Subcutaneous adipose tissue (tissue), 4 donors: ENCODE results near the gene OR4F6. TPM values are rescaled to one million over a fixed set of nuclear protein-coding genes. Genes with fewer than 3 reads are reported as not detected.

Experiments used
- total RNA-seq, 4 donors: library from RNA; depleted of rRNA; stranded (reverse); fragments of >200 nt; gene quantifications; one replicate each; pipeline ENCODE4 v1.1.0, GENCODE V29; 2016
- TF ChIP-seq, protein P1 (sequence below): fragments of 450-650 bp; IDR thresholded peaks from one replicate; pipeline ENCODE4 v1.5.1; 2016; ENCODE audit warnings: low read depth, mild to moderate bottlenecking, control low read depth, antibody characterized with exemption, moderate library complexity

OR4F6 gene, protein sequence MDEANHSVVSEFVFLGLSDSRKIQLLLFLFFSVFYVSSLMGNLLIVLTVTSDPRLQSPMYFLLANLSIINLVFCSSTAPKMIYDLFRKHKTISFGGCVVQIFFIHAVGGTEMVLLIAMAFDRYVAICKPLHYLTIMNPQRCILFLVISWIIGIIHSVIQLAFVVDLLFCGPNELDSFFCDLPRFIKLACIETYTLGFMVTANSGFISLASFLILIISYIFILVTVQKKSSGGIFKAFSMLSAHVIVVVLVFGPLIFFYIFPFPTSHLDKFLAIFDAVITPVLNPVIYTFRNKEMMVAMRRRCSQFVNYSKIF
- total RNA-seq: not detected

DNA sequence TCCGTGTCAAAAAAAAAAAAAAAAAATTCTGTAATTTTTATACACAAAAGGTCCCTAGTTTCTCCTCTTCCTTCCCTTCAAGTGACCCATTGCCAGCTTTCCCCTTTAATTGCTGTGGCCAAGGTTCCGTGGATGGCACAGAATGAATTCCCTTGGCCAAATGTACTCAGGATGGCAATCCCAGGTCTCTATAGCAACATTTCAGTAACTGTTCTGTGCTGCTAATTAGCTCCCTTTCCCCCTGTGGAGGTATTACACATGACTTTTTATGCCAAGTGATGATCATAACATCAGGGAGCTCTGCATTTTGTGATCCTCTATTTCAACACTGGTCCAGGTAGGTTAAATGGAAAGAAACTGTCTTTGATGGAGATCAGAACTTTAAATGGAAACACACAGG lies at the start of gene OR4F6:
Gene OR4F6, plus strand, starts transcription at position 301 of the 400 bp plus-strand sequence. CDS start 2,211 bp downstream, outside the sequence.
- TF ChIP-seq, protein P1, sequence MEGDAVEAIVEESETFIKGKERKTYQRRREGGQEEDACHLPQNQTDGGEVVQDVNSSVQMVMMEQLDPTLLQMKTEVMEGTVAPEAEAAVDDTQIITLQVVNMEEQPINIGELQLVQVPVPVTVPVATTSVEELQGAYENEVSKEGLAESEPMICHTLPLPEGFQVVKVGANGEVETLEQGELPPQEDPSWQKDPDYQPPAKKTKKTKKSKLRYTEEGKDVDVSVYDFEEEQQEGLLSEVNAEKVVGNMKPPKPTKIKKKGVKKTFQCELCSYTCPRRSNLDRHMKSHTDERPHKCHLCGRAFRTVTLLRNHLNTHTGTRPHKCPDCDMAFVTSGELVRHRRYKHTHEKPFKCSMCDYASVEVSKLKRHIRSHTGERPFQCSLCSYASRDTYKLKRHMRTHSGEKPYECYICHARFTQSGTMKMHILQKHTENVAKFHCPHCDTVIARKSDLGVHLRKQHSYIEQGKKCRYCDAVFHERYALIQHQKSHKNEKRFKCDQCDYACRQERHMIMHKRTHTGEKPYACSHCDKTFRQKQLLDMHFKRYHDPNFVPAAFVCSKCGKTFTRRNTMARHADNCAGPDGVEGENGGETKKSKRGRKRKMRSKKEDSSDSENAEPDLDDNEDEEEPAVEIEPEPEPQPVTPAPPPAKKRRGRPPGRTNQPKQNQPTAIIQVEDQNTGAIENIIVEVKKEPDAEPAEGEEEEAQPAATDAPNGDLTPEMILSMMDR: no peak

DNA sequence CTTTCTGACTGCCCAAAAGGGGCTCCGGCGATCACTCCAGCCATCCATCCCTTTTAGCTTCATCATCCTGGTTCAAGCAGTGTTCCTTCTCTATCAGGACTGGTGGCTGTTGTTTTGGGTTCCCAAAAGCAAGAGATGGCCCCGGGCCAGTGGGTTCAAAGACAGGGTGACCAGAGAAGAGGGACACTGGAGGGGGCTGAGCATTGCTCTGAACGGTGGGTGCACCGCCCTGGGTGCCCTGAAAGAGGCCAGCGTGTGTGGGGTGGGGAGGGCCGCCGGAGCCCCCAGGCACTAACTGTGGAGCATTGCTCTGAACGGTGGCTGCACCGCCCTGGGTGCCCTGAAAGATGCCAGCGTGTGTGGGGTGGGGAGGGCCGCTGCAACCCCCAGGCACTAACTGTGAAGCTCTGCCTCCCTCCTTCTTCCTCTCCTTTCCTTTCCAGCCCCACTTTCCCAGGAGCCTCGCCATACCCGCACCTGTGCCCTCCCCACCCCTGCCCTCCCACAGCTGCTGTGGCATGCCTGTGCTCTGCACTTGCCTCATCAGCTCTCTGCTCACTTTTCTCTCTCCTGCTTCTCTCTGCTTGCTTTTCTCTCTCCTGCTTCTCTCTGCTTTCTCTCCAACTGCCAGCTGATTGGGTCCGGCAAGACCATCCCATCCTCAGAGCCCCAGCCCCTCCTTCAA lies 37.4 kb upstream of the OR4F6 start:
- TF ChIP-seq, protein P1: no peak

DNA sequence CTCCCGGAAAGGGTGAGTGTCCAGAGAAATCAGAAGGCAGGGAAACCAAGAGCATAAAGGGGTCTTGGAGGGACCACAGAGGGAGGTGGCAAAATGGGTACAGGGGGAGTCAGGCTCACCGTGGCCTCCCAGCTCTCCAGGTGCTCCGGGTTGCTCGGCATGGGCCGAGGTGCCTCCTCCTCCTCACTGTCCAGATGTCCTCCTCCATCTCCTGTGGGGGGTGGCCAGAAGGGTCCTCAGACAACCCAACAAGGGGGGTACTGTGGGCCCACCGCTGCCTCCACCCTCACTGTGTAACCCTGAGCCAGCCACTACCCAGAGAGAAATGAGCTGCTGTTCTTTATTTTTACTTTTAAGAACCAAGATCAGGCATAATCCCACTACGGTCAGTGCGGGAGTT lies 30.4 kb upstream of the OR4F6 start:
- TF ChIP-seq, protein P1: no peak

DNA sequence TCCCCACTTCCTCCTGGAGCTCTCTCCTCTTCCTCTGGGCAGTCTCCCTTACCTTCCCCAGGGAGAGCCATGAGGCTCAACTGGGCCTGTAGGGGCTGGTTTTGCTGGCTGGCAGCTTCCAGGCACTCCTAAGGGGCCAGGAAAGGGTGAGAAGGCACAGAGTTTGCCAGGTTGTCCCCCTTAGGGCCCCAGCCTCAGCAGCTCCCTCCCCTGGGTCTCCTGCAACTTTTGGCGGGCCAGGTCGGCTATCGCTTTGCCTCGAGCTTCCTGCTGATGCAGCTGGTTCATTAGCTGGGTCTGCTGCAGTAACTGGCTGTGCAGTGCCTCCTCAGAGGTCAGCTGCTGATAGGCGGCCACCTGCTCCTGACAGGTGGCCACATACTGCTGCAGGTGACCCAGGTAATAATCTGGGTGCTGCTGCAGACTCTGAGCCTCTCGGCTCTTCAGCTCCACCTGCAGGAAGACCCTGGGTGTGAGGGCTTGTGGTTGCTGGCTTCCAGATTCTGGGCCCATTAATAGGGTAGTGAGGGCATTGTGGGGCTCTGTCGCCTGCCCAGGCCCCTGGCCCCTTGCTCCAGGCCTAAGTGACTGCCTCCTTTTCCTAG lies 29.7 kb upstream of the OR4F6 start:
- TF ChIP-seq, protein P1: no peak

DNA sequence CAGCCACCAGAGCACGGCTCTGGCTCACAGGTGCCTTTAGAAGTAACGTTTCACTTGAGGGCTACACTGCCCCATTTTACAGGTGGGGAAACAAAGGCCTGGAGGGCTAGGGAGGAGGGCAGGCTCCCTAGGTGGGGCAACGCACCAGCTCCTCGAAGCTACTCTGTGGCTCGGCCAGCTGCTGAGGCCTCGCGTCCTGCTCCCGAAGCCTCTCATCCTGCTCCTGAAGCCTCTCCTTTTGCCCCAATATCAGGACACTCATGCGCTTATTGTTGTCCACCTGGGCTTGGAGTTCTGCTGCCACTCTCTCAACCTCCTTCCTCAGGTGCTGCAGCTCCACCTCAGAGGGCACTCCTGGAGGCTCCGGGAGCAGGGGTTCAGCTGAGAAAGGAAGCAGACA lies 28.2 kb upstream of the OR4F6 start:
- TF ChIP-seq, protein P1: no peak

DNA sequence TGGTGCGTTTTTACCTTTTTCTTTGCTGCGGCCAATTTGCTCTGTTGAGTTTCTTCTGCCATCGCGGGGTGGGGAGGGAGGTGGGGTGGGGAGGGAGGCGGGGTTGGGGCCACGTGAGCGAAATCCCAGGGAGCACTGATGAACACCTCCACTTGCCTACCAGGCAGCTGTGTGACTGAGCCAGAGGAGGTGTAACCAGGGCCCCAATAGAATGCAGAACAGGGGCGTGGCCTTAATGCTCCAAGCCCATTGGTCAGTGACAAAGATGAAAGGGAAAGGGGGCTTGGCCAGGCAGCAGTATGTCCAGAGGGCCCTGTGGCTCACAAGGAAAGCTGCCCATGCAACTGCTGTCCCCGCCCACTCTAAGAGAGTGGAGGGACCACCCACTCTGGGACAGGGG lies 21.4 kb upstream of the OR4F6 start:
- TF ChIP-seq, protein P1: no peak

DNA sequence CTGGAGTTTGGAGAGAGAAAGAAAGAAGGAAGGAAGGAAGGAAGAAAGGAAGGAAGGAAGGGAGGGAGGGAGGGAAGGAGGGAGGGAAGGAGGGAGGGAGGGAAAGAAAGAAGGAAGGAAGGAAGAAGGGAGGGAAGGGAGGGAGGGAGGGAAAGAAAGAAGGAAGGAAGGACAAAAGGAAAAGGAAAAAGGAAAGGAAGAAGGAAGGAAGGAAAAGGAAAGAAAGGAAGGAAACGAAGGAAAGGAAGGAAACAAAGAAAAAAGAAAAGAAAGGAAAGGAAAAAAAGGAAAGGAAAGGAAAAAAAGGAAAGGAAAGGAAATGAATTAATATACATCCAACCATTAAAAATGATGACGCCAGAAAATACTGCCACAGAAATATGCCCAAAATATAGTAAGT lies 18.7 kb upstream of the OR4F6 start:
- TF ChIP-seq, protein P1: no peak
